HEK293T (cell line): ENCODE data around the gene STPG4.

Experiments used
- BHLHE40 ChIP-seq: fragments of 450-650 bp; IDR thresholded peaks from 2 replicates; pipeline ENCODE4 v1.6.1; 2016; ENCODE audit warnings: mild to moderate bottlenecking, moderate library complexity, borderline replicate concordance
- ELF4 ChIP-seq: fragments of 450-650 bp; IDR thresholded peaks from 2 replicates; pipeline ENCODE4 v1.6.1; 2017; ENCODE audit warnings: antibody characterized with exemption
- FOXA1 ChIP-seq: fragments of 450-650 bp; IDR thresholded peaks from 2 replicates; pipeline ENCODE4 v1.6.1; 2016; ENCODE audit warnings: mild to moderate bottlenecking
- FOXK2 ChIP-seq: fragments of 450-650 bp; IDR thresholded peaks from 2 replicates; pipeline ENCODE4 v1.6.1; 2016; ENCODE audit warnings: mild to moderate bottlenecking
- FOXM1 ChIP-seq: fragments of 450-650 bp; IDR thresholded peaks from 2 replicates; pipeline ENCODE4 v1.6.1; 2017; ENCODE audit warnings: mild to moderate bottlenecking, borderline replicate concordance
- HDGF ChIP-seq: fragments of 450-650 bp; IDR thresholded peaks from 2 replicates; pipeline ENCODE4 v1.6.1; 2017; ENCODE audit warnings: antibody characterized with exemption, borderline replicate concordance
- LEF1 ChIP-seq: fragments of 450-650 bp; IDR thresholded peaks from 2 replicates; pipeline ENCODE4 v1.6.1; 2017; ENCODE audit warnings: mild to moderate bottlenecking, borderline replicate concordance
- NFRKB ChIP-seq: fragments of 450-650 bp; IDR thresholded peaks from 2 replicates; pipeline ENCODE4 v1.6.1; 2016; ENCODE audit warnings: mild to moderate bottlenecking, moderate library complexity
- PKNOX1 ChIP-seq: fragments of 450-650 bp; IDR thresholded peaks from 2 replicates; pipeline ENCODE4 v1.6.1; 2016
- SP1 ChIP-seq: fragments of 450-650 bp; IDR thresholded peaks from 2 replicates; pipeline ENCODE4 v1.6.1; 2017
- TARDBP ChIP-seq: fragments of 450-650 bp; IDR thresholded peaks from 2 replicates; pipeline ENCODE4 v1.6.1; 2016

DNA sequence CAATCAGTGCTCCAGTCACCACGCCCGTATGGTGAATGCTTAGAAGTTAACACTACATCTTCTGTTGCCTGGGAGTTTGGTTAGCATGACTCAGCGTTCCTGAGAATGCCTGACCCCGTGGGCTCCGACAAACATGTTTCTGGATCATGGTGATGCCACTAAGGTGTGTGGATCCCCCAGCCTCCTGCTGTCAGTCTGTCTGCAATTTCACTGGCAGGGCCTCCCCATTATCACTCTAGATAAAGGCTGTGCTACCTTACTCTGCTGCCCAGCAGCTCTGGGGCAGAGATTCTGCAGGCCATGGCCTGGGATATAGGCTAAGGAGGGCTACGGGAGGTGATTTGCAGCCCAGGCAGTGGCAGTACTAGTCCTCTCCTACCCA, 66.0 kb downstream of the STPG4 start:
- TF ChIP-seq HDGF (no peak), FOXM1 (no peak), BHLHE40 (no peak), LEF1 (no peak), FOXA1 (no peak), NFRKB (no peak), TARDBP (no peak), PKNOX1 (no peak), SP1 (no peak), ELF4 (no peak), FOXK2 (no peak)
